OCI-LY1 (cell line): ENCODE results near the gene ACMSD.

Experiments
- CTCF ChIP-seq: fragments of 200-600 bp; sonication (generic), shearing (Covaris generic); IDR thresholded peaks from 2 replicates; pipeline ENCODE4 v1.5.1; 2017; ENCODE audit warnings: mild to moderate bottlenecking, antibody characterized with exemption, low read length, moderate library complexity, mixed read lengths
- EZH2 ChIP-seq: fragments of 200-600 bp; sonication (generic), shearing (Covaris generic); IDR thresholded peaks from 2 replicates; pipeline ENCODE4 v1.8.0; 2017; ENCODE audit warnings: borderline replicate concordance, mixed run types, mild to moderate bottlenecking, antibody characterized with exemption, low read length, moderate library complexity, mixed read lengths

GRCh38 chr2:134862674-134863073 is 24.3 kb downstream of the ACMSD start:
- TF ChIP-seq CTCF: no peak
- TF ChIP-seq EZH2: no peak
